ENCODE measurements around the gene AIFM2. TPM values are rescaled to one million over a fixed set of nuclear protein-coding genes. Genes with fewer than 3 reads are reported as not detected.

The AIFM2 gene
- total RNA-seq, 1 donor from 2014 or later, result 5.8 TPM

- TF ChIP-seq CTCF (conservative IDR thresholded peaks at IDR 0.05), result no peak
Observed at GRCh38 chr10:70068925-70069324, 63.7 kb downstream of the AIFM2 start.

GRCh38 chr10:70067586-70067985 is 65.0 kb downstream of the AIFM2 start:
- DNase-seq (ENCODE audit: extremely low spot score, unreplicated experiment), result no peak
- peaks cover 32% of the 10 kb centered on the region for H3K36me3 Mint-ChIP-seq

More at GRCh38 chr10:70068925-70069324, 63.7 kb downstream of the AIFM2 start:
- no peaks in the 10 kb centered on the region for H3K27me3 Mint-ChIP-seq
- DNase-seq (ENCODE audit: extremely low spot score, unreplicated experiment), result no peak
- H3K4me1 Mint-ChIP-seq (ENCODE audit: unreplicated experiment), result peaks cover 16% of the 10 kb centered on the region
- peaks cover 4% of the 10 kb centered on the region for H3K9me3 Mint-ChIP-seq
- H3K27ac Mint-ChIP-seq, result no peak overlapping the region
- H3K36me3 Mint-ChIP-seq, result peaks cover 25% of the 10 kb centered on the region
- no peak overlapping the region for H3K4me3 Mint-ChIP-seq

GRCh38 chr10:70066190-70066589 is 66.4 kb downstream of the AIFM2 start:
- no peak for TF ChIP-seq CTCF (conservative IDR thresholded peaks at IDR 0.05)
- peaks cover 18% of the 10 kb centered on the region for H3K4me1 Mint-ChIP-seq (ENCODE audit: unreplicated experiment)
- peaks cover 4% of the 10 kb centered on the region for H3K9me3 Mint-ChIP-seq
- no peak overlapping the region for H3K4me3 Mint-ChIP-seq
- no peak overlapping the region for H3K27ac Mint-ChIP-seq
- peaks cover 34% of the 10 kb centered on the region for H3K36me3 Mint-ChIP-seq
- no peak for DNase-seq (ENCODE audit: extremely low spot score, unreplicated experiment)
- no peaks in the 10 kb centered on the region for H3K27me3 Mint-ChIP-seq

More at GRCh38 chr10:70067586-70067985, 65.0 kb downstream of the AIFM2 start:
- H3K4me3 Mint-ChIP-seq, result no peak overlapping the region
- H3K4me1 Mint-ChIP-seq (ENCODE audit: unreplicated experiment), result peaks cover 14% of the 10 kb centered on the region
- no peak for TF ChIP-seq CTCF (conservative IDR thresholded peaks at IDR 0.05)
- no peaks in the 10 kb centered on the region for H3K27me3 Mint-ChIP-seq
- peaks cover 4% of the 10 kb centered on the region for H3K9me3 Mint-ChIP-seq
- no peak overlapping the region for H3K27ac Mint-ChIP-seq

- peaks cover 4% of the 10 kb centered on the region for H3K9me3 Mint-ChIP-seq
- peaks cover 34% of the 10 kb centered on the region for H3K36me3 Mint-ChIP-seq
- no peak for TF ChIP-seq CTCF (conservative IDR thresholded peaks at IDR 0.05)
- H3K4me1 Mint-ChIP-seq (ENCODE audit: unreplicated experiment), result peaks cover 22% of the 10 kb centered on the region
- no peaks in the 10 kb centered on the region for H3K27me3 Mint-ChIP-seq
- no peak for DNase-seq (ENCODE audit: extremely low spot score, unreplicated experiment)
- no peak overlapping the region for H3K27ac Mint-ChIP-seq
- no peak overlapping the region for H3K4me3 Mint-ChIP-seq
Observed at GRCh38 chr10:70064486-70064885, 68.1 kb downstream of the AIFM2 start.

- H3K27ac Mint-ChIP-seq, result no peak overlapping the region
Observed at GRCh38 chr10:70063418-70064098, 69.1 kb downstream of the AIFM2 start.

More at GRCh38 chr10:70063418-70064098, 69.1 kb downstream of the AIFM2 start:
- Mint-ChIP-seq H3K4me3 (no peak overlapping the region), H3K4me1 (ENCODE audit: unreplicated experiment) (peaks cover 18% of the 10 kb centered on the region), H3K36me3 (peaks cover 34% of the 10 kb centered on the region), H3K9me3 (peaks cover 4% of the 10 kb centered on the region), H3K27me3 (no peaks in the 10 kb centered on the region)
- no peak for DNase-seq (ENCODE audit: extremely low spot score, unreplicated experiment)
- TF ChIP-seq CTCF (conservative IDR thresholded peaks at IDR 0.05), result no peak

Other genes starting within 250 kb of the AIFM2 start
- gene MACROH2A2, start 80.0 kb downstream of the AIFM2 start, total RNA-seq (ENCODE audit: low replicate concordance), result 55.0 and 117 TPM in 2 replicates
- gene TYSND1, start 13.9 kb upstream of the AIFM2 start, total RNA-seq (ENCODE audit: low replicate concordance), result 17.5 and 18.1 TPM in 2 replicates
- gene SAR1A, start 37.7 kb upstream of the AIFM2 start, total RNA-seq (ENCODE audit: low replicate concordance), result 131 and 153 TPM in 2 replicates
- 105 and 110 TPM in 2 replicates for gene PPA1, start 100.6 kb upstream of the AIFM2 start, total RNA-seq (ENCODE audit: low replicate concordance)
- not detected in 2 replicates for gene NPFFR1, start 151.2 kb upstream of the AIFM2 start, total RNA-seq (ENCODE audit: low replicate concordance)
- 6.1 and 17.6 TPM in 2 replicates for gene LRRC20, start 249.8 kb upstream of the AIFM2 start, total RNA-seq (ENCODE audit: low replicate concordance)

Measured in type B pancreatic cell (in vitro differentiated cells).